Upper lobe of right lung (tissue), 1 donor: ENCODE results near the gene POLR3C. TPM values are rescaled to one million over a fixed set of nuclear protein-coding genes. Genes with fewer than 3 reads are reported as not detected.

Experiments
- microRNA-seq: library from miRNA; unstranded; fragments of <30 nt; microRNA quantifications from one replicate; pipeline ENCODE4 v1.2.0, GENCODE V29; 2020; ENCODE audit warnings: borderline microRNAs expressed
- total RNA-seq: library from RNA; stranded (reverse); fragmentation: NEBNext Ultra II Directional; extraction: Animal tissue kit (Norgen Biotek cat#: 25700); gene quantifications from one replicate; pipeline ENCODE4 v1.2.1, GENCODE V29; 2021
- donor health status: DM: no; HTN: yes; CAD: no; lungs with severe emphysema.

The POLR3C gene
- total RNA-seq, 1 donor from 2014 or later: 29.1 TPM

Small RNAs within 50 kb of the gene (microRNA-seq; reads per million reads assigned to microRNA genes)
- gene MIR6736: not detected

Other genes starting within 250 kb of the POLR3C start
- gene GPR89A, start 216.2 kb upstream of the POLR3C start, total RNA-seq: 17.7 TPM
- gene PDZK1, start 116.8 kb upstream of the POLR3C start, total RNA-seq: 0.67 TPM
- gene CD160, start 104.7 kb upstream of the POLR3C start, total RNA-seq: 0.93 TPM
- 15.8 TPM for gene RNF115, start 105 bp upstream of the POLR3C start, total RNA-seq
- gene NUDT17, start 21.4 kb downstream of the POLR3C start, total RNA-seq: 1.8 TPM
- gene PIAS3, start 34.9 kb downstream of the POLR3C start, total RNA-seq: 29.2 TPM
- gene ANKRD35, start 61.7 kb downstream of the POLR3C start, total RNA-seq: 1.6 TPM
- gene ITGA10, start 85.8 kb downstream of the POLR3C start, total RNA-seq: 10.8 TPM
- 31.0 TPM for gene PEX11B, start 94.5 kb downstream of the POLR3C start, total RNA-seq
- gene RBM8A, start 103.3 kb downstream of the POLR3C start, total RNA-seq: 102 TPM
- 32.8 TPM for gene LIX1L, start 133.8 kb downstream of the POLR3C start, total RNA-seq
- 0.69 TPM for gene ANKRD34A, start 140.4 kb downstream of the POLR3C start, total RNA-seq
- gene POLR3GL, start 140.5 kb downstream of the POLR3C start, total RNA-seq: 21.4 TPM
- gene TXNIP, start 172.4 kb downstream of the POLR3C start, total RNA-seq: 945 TPM
- gene HJV, start 197.5 kb downstream of the POLR3C start, total RNA-seq: not detected